Ammon's horn (tissue), 1 donor: ENCODE data around the gene CTBS.
"Not testable (repeated sequence)": the region's sequence is repeated elsewhere in the genome, so short reads cannot be mapped to it uniquely, and the experiment has no call there.

Experiments used
- DNase-seq: peaks from one replicate; pipeline ENCODE4 v3.0.0-alpha.2; 2016; ENCODE audit warnings: low spot score

Gene CTBS

DNA sequence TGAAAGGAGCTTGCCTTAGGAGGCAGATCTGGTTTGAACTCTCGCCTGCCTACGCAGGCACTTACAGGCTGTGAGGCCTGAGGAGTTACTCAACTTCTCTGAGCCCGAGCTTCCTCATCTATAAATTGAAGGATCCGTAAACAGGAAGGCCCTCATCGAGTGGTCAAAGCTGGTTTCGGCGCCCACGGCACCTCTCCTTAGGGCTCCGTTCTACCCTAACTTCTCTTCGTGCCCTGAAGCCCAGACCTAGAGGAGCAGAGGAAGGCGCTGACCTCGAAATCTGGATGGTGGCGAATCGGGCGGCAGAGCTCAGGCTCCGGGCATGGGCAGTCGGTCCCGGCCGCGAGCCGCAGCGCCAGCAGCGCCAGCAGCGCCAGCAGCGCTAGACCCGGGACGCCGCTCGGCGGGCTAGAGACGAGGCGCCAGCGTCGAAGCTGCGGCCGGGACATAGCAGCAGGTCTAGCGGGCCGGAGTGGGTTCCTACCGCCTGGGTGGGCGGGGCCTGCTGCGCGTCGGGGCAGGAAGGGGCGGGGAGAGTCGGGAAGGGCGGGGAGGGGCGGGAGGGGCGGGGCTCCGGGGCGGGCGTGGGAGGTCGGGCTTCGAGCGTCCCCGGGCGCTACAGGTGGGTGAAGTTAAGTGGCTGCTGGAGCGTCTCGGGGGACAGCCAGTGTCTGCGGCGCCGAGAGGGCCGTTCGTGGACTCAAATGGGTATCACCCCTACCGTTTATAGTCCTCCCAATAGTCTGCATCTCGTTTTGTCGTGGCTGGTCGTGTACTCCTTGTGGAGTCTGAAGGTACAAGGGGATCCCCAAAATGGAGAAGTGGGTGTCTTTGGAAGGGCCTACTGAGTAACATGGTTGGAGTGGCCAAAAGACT lies at the start of gene CTBS:
Gene CTBS (minus strand): TSS at position 474 of the 876 bp plus-strand sequence. CDS start 25 bp downstream, at position 449.
- DNase-seq: peak; percentile 91

GRCh38 chr1:84621553-84621952 lies 47.3 kb upstream of the CTBS start:
- no peak for DNase-seq

GRCh38 chr1:84620720-84621313 lies 46.6 kb upstream of the CTBS start:
- DNase-seq: peak; percentile 72

GRCh38 chr1:84619383-84620102 lies 45.3 kb upstream of the CTBS start:
- peak; percentile 75 for DNase-seq

GRCh38 chr1:84617349-84617748 lies 43.1 kb upstream of the CTBS start:
- no peak for DNase-seq

DNA sequence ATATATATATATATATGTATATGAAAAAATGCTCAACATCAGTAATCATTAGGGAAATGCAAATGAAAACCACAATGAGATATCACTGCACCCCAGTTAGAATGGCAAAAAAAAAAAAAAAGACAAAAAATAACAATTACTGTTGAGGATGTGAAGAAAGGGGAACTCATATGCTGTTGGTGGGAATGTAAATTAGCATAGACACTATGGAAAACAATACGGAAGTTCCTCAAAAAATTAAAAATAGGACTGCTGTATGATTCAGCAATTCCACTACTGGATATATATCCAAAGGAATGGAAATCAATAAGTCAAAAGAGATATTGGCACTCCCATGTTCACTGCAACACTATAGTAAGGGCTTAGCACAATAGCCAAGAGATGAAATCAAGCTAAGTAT lies 41.5 kb upstream of the CTBS start:
- no peak for DNase-seq

- no peak for DNase-seq
These were observed 39.6 kb upstream of the CTBS start for GRCh38 chr1:84613887-84614286.

DNA sequence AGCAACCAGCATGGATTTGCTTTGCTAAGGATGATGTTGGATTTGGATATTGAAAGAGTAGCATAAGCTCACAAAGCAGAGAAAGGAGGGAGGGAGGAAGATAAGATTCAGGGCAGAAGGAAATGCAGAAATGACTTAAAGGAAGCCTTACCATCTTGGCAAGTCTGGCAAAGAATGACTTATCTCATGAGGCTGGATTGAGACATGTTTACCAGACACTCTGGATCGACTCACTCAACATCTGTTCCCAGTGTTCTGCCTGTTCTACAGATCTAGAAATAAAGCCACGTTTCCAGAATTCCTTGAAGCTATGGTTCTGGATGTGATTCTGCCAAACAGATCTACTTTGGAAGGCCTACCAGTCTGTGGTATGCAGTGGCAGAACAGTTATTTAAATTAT lies 38.8 kb upstream of the CTBS start:
- no peak for DNase-seq

- DNase-seq: no peak
These were observed 37.6 kb upstream of the CTBS start for GRCh38 chr1:84611796-84612195.

DNA sequence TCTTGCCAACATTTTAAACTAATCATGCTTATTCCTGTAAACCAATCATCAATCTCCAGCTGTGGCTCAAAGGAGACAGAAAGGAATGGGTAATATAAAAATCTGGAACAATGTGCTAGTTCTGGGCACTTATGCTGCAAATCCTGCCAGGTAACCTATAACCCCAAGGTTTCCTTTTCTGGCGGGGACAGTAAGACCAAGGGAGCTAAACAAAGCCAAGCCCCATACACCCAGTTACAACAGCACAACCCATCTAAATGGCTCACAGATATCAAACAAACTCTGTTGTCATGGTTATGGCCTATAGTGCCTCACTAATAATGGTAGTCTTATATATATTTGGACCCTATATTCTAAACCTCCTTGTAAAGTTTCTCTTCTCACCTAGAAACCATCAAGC lies 36.9 kb upstream of the CTBS start:
- DNase-seq: no peak

DNA sequence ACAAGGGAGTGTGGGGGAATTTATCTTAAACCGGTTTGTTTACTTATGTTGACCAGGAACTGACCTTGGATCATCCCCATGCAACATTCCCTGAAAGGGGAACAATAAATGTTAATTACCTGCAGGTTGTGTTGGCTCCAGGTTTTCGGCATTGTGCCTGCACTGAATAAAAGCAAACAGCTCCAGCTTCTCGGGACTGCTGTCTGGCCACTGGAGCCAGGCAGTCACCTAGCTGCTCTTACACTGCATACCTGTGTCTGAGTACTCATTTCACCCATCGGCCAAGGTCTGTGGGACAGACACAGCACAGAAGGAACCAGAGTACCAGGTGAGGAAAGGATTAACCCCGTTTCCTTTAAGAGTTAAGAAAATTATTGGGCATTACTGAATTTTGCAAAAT lies 32.7 kb upstream of the CTBS start:
- DNase-seq: no peak

- DNase-seq: no peak
These were observed 30.9 kb upstream of the CTBS start for GRCh38 chr1:84605157-84605556.

DNA sequence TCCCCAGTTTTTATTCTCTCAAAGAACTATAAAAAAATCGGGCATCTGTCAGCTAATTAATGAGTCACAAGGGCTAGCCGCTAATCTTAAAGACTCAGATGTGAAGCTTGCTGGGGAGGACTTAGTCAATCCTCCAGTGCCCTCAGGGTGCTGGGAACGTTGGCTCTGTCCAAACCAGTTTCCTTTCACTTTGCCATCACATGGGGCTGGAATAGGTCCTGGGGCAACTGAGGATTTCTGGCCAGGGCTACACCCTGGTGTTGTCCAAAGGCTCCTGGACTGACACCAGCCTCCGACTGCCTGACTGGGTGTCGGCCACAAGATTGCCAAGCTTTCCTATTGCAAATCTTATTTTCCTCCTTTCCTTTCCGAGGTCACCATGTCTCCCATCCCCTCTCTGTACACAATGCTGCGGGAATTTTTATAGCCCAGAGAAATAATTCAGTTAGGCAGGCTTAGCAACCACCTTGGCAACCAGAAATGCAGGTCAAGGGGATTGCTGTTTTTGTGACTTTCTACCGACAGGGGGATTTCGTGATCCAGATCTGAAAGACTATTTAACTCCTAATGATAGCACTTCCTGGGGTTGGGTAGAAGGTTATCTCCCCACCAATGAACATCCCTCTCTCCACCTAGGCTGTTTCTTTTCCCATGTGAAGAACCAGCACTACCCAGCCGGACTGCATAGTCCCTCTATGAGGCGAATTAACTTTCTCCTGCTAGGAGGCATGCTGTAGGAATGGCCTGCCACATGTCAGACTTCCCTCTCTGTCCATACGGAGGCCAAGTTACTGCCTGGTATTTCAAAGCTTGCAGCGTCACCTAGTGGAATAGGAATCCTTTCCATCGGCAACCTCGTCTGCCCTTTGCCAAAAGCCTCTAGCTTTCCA lies 29.9 kb upstream of the CTBS start:
- peak; percentile 37 for DNase-seq

GRCh38 chr1:84603223-84603622 lies 29.0 kb upstream of the CTBS start:
- DNase-seq: no peak

GRCh38 chr1:84600796-84601195 lies 26.6 kb upstream of the CTBS start:
- no peak for DNase-seq

DNA sequence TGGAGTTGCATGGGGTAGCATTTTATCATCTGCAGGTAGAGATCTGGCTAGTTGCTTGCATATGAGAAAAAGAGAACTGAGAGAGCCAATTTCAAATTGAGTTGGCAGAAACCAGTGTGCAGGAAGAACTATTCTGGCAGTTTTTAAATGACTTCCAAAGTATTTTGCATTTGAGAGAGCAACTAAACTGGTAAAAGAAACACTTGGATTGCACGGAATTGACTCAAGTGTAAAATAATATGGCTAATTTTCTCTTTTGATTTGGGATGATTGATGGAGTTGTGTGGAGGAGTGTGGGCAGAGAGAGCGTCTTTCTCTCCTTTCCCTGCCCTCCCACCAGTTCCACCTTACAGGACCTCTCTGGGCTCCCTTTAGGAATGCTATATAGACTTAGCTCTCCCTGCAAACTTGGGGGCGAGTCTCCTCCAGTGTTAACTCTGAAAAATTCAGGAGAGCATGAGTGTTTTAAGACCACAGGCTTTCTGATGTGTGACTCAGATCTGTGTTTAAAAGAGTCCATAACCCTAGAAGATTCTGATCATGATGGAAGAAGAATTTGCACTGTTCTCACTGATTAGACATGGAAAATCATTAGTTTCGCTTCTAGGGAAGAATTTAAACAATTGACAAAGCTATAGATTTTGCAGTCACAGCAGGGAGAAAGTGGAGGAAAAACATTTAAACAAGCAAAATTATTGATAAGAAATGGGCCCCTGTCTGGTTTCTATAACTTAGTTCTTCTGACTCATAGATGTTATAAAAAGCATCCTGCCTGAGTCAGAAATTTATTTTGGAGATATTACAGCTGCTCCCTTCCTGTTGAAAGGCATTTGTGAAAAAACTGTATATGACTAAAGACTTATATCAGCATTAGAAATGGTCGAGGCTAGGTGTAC lies 24.9 kb upstream of the CTBS start:
- no peak for DNase-seq

GRCh38 chr1:84598418-84598817 lies 24.2 kb upstream of the CTBS start:
- DNase-seq: no peak

GRCh38 chr1:84597011-84597410 lies 22.8 kb upstream of the CTBS start:
- DNase-seq: no peak

GRCh38 chr1:84594959-84595358 lies 20.7 kb upstream of the CTBS start:
- not testable (repeated sequence) for DNase-seq

GRCh38 chr1:84587099-84587498 lies 12.9 kb upstream of the CTBS start:
- no peak for DNase-seq

GRCh38 chr1:84585803-84586202 lies 11.6 kb upstream of the CTBS start:
- DNase-seq: no peak
